Effector memory CD4-positive, alpha-beta T cell (primary cell): ENCODE data around the gene ATG101.

ENCODE experiments used
- DNase-seq, 3 donors: peaks; one replicate each; pipeline ENCODE4 v3.0.0-alpha.2; 2020
- H3K27ac ChIP-seq: 2 replicates; pipeline ENCODE4 v1.7.0; 2013; ENCODE audit warnings: mild to moderate bottlenecking, low read length, moderate library complexity; ENCODE audit not compliant: insufficient read depth, poor library complexity, severe bottlenecking
- H3K27me3 ChIP-seq: replicated peaks from 2 replicates; pipeline ENCODE4 v1.7.0; 2013; ENCODE audit warnings: mild to moderate bottlenecking, low read length; ENCODE audit not compliant: insufficient read depth, control insufficient read depth, poor library complexity, severe bottlenecking
- H3K36me3 ChIP-seq: 2 replicates; pipeline ENCODE4 v1.7.0; 2013; ENCODE audit warnings: mild to moderate bottlenecking, low read length, moderate library complexity; ENCODE audit not compliant: control insufficient read depth, insufficient read depth
- H3K4me1 ChIP-seq: 2 replicates; pipeline ENCODE4 v1.7.0; 2013; ENCODE audit warnings: low read length, mild to moderate bottlenecking; ENCODE audit not compliant: control insufficient read depth, insufficient read depth, poor library complexity, severe bottlenecking
- H3K4me3 ChIP-seq: 2 replicates; pipeline ENCODE4 v1.7.0; 2013; ENCODE audit warnings: low read length, low read depth, mild to moderate bottlenecking; ENCODE audit not compliant: insufficient read depth, poor library complexity, severe bottlenecking
- H3K9me3 ChIP-seq: 2 replicates; pipeline ENCODE4 v1.7.0; 2013; ENCODE audit warnings: mild to moderate bottlenecking, low read length, moderate library complexity; ENCODE audit not compliant: control insufficient read depth

ATG101 gene

GRCh38 chr12:52082026-52082668, 12.4 kb downstream of the ATG101 start:
- Histone ChIP-seq H3K9me3 (no peaks in the 10 kb centered on the region), H3K27me3 (no peaks in the 10 kb centered on the region), H3K4me1 (peaks cover 6% of the 10 kb centered on the region), H3K36me3 (peaks cover 13% of the 10 kb centered on the region), H3K27ac (no peak overlapping the region), H3K4me3 (no peak overlapping the region)
- DNase-seq: no peak

- Histone ChIP-seq H3K27me3 (no peaks in the 10 kb centered on the region), H3K4me3 (no peak overlapping the region), H3K4me1 (peaks cover 6% of the 10 kb centered on the region), H3K27ac (no peak overlapping the region), H3K9me3 (no peaks in the 10 kb centered on the region), H3K36me3 (peaks cover 11% of the 10 kb centered on the region)
- DNase-seq: no peak
These were observed 12.8 kb downstream of the ATG101 start for GRCh38 chr12:52082669-52082987.

DNA sequence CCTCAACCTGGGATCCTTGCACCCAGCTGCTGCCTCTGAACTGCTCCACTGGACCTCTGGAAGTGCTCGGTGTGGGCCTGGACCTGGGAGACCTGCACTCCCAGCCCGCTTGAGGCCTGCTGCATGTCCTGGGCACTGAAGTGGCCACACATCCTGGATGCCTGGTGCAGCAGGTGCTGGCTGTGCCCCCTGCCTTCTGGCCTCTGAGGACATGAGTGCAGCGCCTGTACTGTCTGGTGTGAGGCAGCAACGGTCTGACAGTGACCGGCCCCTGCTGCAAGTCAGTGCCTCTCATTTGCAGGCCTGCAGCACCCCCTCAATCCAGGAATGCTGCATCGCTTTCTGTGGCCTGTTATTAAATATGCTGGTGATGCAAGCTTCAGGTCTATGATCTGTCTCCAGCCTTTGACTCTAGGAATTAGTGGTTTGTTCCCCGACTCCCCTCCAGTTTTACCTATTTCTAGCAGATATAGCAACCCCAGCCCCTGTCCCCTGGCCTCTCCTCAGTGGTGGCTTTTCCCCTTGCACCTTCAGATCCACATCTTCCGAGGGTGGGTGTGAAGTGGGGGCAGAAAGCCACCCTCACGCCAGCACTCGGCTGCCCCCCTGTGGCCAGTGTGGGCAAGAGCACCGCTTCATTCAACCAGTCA, 13.3 kb downstream of the ATG101 start:
- no peak overlapping the region for H3K27ac ChIP-seq
- no peaks in the 10 kb centered on the region for H3K9me3 ChIP-seq
- DNase-seq: peak; percentile 45 to 52 (median 50)
- H3K27me3 ChIP-seq: no peaks in the 10 kb centered on the region
- H3K4me1 ChIP-seq: peaks cover 6% of the 10 kb centered on the region
- H3K4me3 ChIP-seq: no peak overlapping the region
- H3K36me3 ChIP-seq: peaks cover 8% of the 10 kb centered on the region

DNA sequence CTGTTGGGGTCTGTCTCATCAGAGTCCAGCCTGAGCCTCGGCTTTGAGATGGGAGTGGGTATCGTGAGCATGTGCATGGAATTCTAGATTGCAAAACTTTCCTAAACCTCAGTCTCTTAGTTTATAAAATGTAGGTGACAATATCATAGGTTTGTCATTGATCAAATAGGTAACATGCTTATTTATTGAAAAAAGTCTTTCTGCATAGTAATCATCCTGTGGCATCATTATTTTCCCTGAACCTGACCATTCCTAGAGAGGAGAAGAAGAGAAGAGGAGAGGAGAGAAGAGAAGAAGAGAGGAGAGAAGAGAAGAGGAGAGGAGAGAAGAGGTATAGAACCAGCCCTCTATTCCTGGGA, 13.8 kb downstream of the ATG101 start:
- Histone ChIP-seq H3K27me3 (no peaks in the 10 kb centered on the region), H3K27ac (no peak overlapping the region), H3K36me3 (peaks cover 3% of the 10 kb centered on the region), H3K9me3 (no peaks in the 10 kb centered on the region), H3K4me1 (peaks cover 6% of the 10 kb centered on the region), H3K4me3 (no peak overlapping the region)
- no peak for DNase-seq

DNA sequence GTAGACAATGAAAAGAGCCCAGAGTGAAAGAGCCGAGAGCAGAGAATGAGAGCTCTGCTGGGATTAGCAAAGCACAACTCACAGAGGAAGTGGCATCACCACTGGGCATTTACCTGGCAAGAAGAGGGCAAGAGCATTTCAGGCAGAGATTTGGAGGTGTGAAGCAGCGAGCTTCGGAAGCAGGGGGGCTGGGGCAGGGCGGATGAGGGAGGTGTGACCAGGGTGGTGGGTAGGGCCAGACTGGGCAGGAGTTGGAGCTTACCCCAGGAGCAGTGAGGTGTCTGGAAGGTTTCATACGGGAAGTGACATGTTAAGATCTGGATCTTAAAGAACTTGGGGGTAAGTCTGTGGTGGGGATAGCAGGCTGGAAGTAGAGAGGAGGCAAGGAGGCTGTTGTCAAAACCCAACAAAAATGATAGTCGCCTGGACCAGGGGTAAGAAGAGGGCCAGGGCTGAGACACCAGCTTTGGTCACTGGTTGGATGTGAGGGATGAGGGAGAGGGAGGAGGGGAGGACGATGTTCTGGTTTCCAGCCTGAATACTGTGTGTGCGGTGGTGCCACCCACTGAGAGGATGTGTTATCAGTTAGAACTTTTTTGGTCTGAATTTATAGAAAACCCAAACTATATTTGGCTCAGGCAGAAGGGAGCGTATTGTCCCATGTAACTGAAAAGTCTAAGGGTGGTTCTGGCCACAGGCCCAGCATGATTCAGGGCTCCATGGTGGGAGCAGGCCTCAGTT, 14.9 kb downstream of the ATG101 start:
- no peaks in the 10 kb centered on the region for H3K9me3 ChIP-seq
- H3K4me3 ChIP-seq: no peak overlapping the region
- DNase-seq: no peak
- H3K4me1 ChIP-seq: peaks cover 6% of the 10 kb centered on the region
- no peak overlapping the region for H3K27ac ChIP-seq
- H3K27me3 ChIP-seq: no peaks in the 10 kb centered on the region
- no peaks in the 10 kb centered on the region for H3K36me3 ChIP-seq

DNA sequence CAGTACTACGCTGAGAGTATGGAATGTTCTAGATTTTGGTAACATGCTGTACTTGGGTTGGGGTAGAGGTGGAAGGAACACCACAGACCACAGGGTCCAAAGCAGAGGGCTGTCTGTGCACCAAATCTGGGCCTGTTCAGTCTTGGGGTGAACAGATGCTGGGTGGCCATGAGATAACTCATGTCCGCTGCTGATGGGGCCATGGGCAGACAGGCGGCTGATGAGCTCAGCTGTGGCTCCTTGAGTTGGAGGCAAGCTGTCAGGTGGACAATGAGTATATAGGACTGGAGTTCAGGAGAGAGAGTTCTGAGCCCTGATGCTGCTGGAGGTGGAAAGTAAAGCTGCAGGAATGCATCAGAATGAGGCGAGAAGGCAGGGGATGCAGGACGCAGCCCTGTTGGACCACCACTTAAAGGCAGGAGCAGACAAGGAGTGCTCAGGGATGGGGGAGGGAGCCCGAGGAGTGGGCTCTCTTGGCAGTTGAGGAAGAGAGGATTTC, 16.0 kb downstream of the ATG101 start:
- H3K36me3 ChIP-seq: no peaks in the 10 kb centered on the region
- H3K4me3 ChIP-seq: no peak overlapping the region
- peaks cover 6% of the 10 kb centered on the region for H3K4me1 ChIP-seq
- H3K27me3 ChIP-seq: no peaks in the 10 kb centered on the region
- H3K27ac ChIP-seq: no peak overlapping the region
- H3K9me3 ChIP-seq: no peaks in the 10 kb centered on the region
- DNase-seq: no peak

- Histone ChIP-seq H3K4me1 (peaks cover 3% of the 10 kb centered on the region), H3K27me3 (no peaks in the 10 kb centered on the region), H3K9me3 (no peaks in the 10 kb centered on the region), H3K4me3 (no peak overlapping the region), H3K27ac (no peak overlapping the region), H3K36me3 (no peaks in the 10 kb centered on the region)
- no peak for DNase-seq
These were observed 16.6 kb downstream of the ATG101 start for GRCh38 chr12:52086366-52086765.

- Histone ChIP-seq H3K27me3 (no peaks in the 10 kb centered on the region), H3K9me3 (no peaks in the 10 kb centered on the region), H3K4me3 (no peak overlapping the region), H3K4me1 (no peaks in the 10 kb centered on the region), H3K27ac (no peak overlapping the region), H3K36me3 (no peaks in the 10 kb centered on the region)
- DNase-seq: no peak
These were observed 17.4 kb downstream of the ATG101 start for GRCh38 chr12:52086944-52087835.

DNA sequence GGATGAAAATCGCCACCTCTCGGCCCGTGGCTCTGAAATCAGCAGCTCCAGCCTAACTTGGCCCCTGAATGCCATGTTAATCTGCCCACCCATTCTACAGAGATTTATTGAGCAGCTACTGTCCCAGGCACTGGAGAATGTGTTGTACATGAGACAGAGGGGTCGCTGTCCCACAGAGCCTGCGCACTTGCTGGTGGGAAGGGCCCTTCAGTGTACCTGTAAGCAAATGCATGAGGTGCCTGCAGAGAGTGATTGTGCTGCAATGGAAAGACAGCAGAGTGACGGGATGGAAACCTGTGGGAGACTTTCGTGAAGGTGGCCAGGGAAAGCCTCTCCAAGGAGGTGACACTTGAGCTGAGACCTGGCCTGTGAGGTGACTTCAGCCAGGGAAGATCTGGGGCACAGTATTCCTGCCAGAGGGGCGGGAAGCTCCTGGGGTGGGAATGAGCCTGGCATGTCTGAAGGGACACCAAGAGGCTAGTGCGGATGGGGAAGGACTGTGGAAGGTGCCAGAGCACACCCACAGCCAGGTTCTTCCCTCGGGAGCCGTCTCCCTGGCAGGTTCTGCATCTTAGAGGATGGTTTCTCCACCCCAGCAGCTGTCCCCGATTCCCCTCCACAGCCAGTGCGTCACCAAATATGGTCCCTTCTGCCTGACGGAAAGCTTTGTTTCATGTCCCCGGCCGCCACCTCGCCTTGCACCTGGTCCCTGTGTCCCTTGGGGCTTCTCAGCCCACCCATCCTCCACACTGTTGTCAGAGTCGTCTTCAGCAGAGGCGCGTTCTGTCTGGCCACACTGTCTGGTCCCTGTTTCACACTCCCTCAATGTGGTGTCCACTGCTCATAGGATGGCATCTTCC, 18.4 kb downstream of the ATG101 start:
- H3K27ac ChIP-seq: no peak overlapping the region
- no peaks in the 10 kb centered on the region for H3K36me3 ChIP-seq
- no peaks in the 10 kb centered on the region for H3K4me1 ChIP-seq
- H3K4me3 ChIP-seq: no peak overlapping the region
- DNase-seq: no peak
- H3K9me3 ChIP-seq: no peaks in the 10 kb centered on the region
- H3K27me3 ChIP-seq: no peaks in the 10 kb centered on the region
